ENCODE data around the gene EML1. TPM values are rescaled to one million over a fixed set of nuclear protein-coding genes. Genes with fewer than 3 reads are reported as not detected.

EML1 gene
- total RNA-seq, 2 experiments from 2014 or later = 0.91 to 1.2 TPM

DNA sequence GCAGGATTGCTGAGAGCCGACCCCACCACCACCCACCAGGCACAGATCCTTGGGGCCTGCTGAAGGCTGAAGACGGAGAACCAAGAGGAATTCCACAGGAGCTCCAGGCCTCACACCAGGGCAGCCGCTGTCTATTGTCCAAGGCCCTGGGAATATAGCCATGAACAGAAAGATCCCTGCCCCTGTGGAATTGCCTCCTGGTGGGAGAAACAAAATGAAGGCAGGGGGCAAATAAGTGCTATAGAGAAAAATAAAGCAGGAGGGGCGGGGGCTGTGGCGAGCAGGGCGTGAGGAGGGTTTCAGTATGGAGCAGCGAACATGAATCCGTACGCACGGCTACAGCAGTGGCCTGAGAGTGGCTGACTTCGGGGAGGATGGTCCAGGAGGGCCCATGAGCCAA lies 96.1 kb downstream of the EML1 start:
- CTCF ChIA-PET = interaction anchor here (0.6 to 2.8 kb wide), 4 partner anchors 10 to 58 kb away, joined by 3 to 16 read pairs (median 4); no protein-coding TSS in a partner anchor
- H3K27ac Mint-ChIP-seq = no peak overlapping the region
- no peaks in the 10 kb centered on the region for H3K4me1 Mint-ChIP-seq (ENCODE audit: low read depth)
- intact Hi-C loops (cut with micrococcal nuclease) = loop anchor here (5.0 kb wide), 1 partner anchor 142 kb away; no protein-coding TSS in a partner anchor
- H3K4me3 Mint-ChIP-seq = no peak overlapping the region
- H3K9me3 Mint-ChIP-seq = no peaks in the 10 kb centered on the region
- no peak for DNase-seq
- no peaks in the 10 kb centered on the region for H3K36me3 Mint-ChIP-seq (ENCODE audit: low read depth)
- no peaks in the 10 kb centered on the region for H3K27me3 Mint-ChIP-seq (ENCODE audit: low read depth)

GRCh38 chr14:99891266-99891665 lies 98.1 kb downstream of the EML1 start:
- H3K4me1 Mint-ChIP-seq (ENCODE audit: low read depth) = no peaks in the 10 kb centered on the region
- H3K36me3 Mint-ChIP-seq (ENCODE audit: low read depth) = no peaks in the 10 kb centered on the region
- H3K4me3 Mint-ChIP-seq = no peak overlapping the region
- no peak for DNase-seq
- no peak overlapping the region for H3K27ac Mint-ChIP-seq
- H3K27me3 Mint-ChIP-seq (ENCODE audit: low read depth) = no peaks in the 10 kb centered on the region
- intact Hi-C loops (cut with micrococcal nuclease) = no loop called here
- CTCF ChIA-PET = no interaction called here
- H3K9me3 Mint-ChIP-seq = no peaks in the 10 kb centered on the region

DNA sequence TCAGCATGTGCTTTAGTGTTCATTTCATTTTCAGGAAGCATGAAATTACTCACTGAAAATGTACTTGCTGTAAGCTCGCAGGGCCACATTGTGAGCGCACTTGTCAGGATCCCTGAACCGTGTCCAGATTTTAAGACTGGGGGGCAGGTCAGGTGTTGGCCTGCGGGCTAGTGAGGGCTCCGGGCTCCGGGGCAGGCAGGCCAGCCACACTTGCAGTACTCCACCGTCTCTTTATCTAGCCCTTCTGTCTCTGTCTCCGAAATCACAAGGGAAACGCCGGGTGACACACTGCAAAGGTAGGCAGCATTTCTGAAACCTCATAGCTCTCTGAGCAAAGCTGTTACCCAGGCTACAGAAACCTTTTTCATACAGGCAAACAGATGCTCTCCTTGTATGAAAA lies 98.7 kb downstream of the EML1 start:
- CTCF ChIA-PET = interaction anchor here (0.5 kb wide), 1 partner anchor 12 kb away, joined by 3 read pairs; no protein-coding TSS in a partner anchor
- no peak overlapping the region for H3K4me3 Mint-ChIP-seq
- intact Hi-C loops (cut with micrococcal nuclease) = no loop called here

DNA sequence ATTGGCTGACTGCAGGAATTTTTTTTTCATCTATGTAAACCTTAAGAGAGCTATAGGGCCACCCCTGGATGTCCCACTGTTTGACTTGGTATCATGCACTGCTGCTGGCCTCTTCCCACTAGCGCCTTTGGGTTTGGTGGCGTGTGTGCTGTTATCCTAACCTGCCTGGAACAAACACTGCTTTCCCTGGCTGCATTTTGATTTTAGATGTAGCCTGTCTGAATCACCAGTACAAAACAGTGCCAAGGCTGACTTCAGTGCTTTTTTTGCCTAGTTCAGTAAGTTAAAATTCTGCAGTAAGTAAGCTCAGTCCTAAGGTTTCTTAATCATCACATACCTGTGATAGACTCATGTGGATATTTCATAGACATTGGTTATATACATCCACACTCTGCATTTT lies 99.2 kb downstream of the EML1 start:
- intact Hi-C loops (cut with micrococcal nuclease) = no loop called here
- no peak for DNase-seq
- Mint-ChIP-seq H3K9me3 (no peaks in the 10 kb centered on the region), H3K27me3 (ENCODE audit: low read depth) (no peaks in the 10 kb centered on the region), H3K4me1 (ENCODE audit: low read depth) (no peaks in the 10 kb centered on the region), H3K27ac (no peak overlapping the region), H3K36me3 (ENCODE audit: low read depth) (no peaks in the 10 kb centered on the region), H3K4me3 (no peak overlapping the region)
- CTCF ChIA-PET = interaction anchor here (0.5 kb wide), 1 partner anchor 11 kb away, joined by 3 read pairs; no protein-coding TSS in a partner anchor

More for the DNA sequence above, 98.7 kb downstream of the EML1 start:
- no peak for DNase-seq
- Mint-ChIP-seq H3K27me3 (ENCODE audit: low read depth) (no peaks in the 10 kb centered on the region), H3K36me3 (ENCODE audit: low read depth) (no peaks in the 10 kb centered on the region), H3K27ac (no peak overlapping the region), H3K9me3 (no peaks in the 10 kb centered on the region), H3K4me1 (ENCODE audit: low read depth) (no peaks in the 10 kb centered on the region)

DNA sequence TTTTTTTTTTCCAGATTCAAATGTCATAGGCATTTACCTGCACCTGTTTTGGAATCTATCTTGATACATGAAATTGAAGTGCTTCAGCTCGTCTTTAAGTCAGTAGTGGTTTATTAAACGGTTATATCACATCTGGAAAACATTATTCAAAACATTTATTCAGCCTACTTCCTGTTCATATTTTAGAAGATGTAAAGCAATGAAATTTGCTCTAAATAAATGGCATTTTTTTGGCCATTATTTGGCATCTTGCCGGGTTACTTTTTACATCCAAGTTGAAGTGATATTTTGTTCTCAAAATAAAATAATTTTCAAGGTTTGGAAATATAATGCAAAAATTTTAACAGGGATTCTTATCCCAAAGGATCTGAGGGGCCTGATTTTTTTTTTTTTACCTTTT lies 103.1 kb downstream of the EML1 start:
- CTCF ChIA-PET = interaction anchor here (0.6 to 2.5 kb wide), 5 partner anchors 10 to 359 kb away, joined by 3 to 13 read pairs (median 3); no protein-coding TSS in a partner anchor
- no peak for DNase-seq
- intact Hi-C loops (cut with micrococcal nuclease) = no loop called here
- H3K27ac Mint-ChIP-seq = no peak overlapping the region
- H3K36me3 Mint-ChIP-seq (ENCODE audit: low read depth) = no peaks in the 10 kb centered on the region
- H3K4me3 Mint-ChIP-seq = no peak overlapping the region
- H3K27me3 Mint-ChIP-seq (ENCODE audit: low read depth) = no peaks in the 10 kb centered on the region
- no peaks in the 10 kb centered on the region for H3K4me1 Mint-ChIP-seq (ENCODE audit: low read depth)
- no peaks in the 10 kb centered on the region for H3K9me3 Mint-ChIP-seq

- Mint-ChIP-seq H3K4me1 (ENCODE audit: low read depth) (no peaks in the 10 kb centered on the region), H3K27me3 (ENCODE audit: low read depth) (peaks cover 5% of the 10 kb centered on the region), H3K9me3 (peaks cover 8% of the 10 kb centered on the region), H3K4me3 (no peak overlapping the region), H3K27ac (no peak overlapping the region), H3K36me3 (ENCODE audit: low read depth) (no peaks in the 10 kb centered on the region)
- intact Hi-C loops (cut with micrococcal nuclease) = no loop called here
- no peak for DNase-seq
- CTCF ChIA-PET = interaction anchor here (0.6 to 1.3 kb wide), 10 partner anchors 12 to 359 kb away, joined by 3 to 6 read pairs (median 3); no protein-coding TSS in a partner anchor
These were observed 106.5 kb downstream of the EML1 start for GRCh38 chr14:99899578-99900178.

GRCh38 chr14:99902925-99903324 lies 109.7 kb downstream of the EML1 start:
- no peaks in the 10 kb centered on the region for H3K4me1 Mint-ChIP-seq (ENCODE audit: low read depth)
- H3K9me3 Mint-ChIP-seq = peaks cover 8% of the 10 kb centered on the region
- no peaks in the 10 kb centered on the region for H3K36me3 Mint-ChIP-seq (ENCODE audit: low read depth)
- CTCF ChIA-PET = interaction anchor here (1.3 kb wide), 1 partner anchor 10 kb away, joined by 4 read pairs; no protein-coding TSS in a partner anchor
- peaks cover 5% of the 10 kb centered on the region for H3K27me3 Mint-ChIP-seq (ENCODE audit: low read depth)
- no peak for DNase-seq
- H3K4me3 Mint-ChIP-seq = no peak overlapping the region
- H3K27ac Mint-ChIP-seq = no peak overlapping the region
- intact Hi-C loops (cut with micrococcal nuclease) = no loop called here

DNA sequence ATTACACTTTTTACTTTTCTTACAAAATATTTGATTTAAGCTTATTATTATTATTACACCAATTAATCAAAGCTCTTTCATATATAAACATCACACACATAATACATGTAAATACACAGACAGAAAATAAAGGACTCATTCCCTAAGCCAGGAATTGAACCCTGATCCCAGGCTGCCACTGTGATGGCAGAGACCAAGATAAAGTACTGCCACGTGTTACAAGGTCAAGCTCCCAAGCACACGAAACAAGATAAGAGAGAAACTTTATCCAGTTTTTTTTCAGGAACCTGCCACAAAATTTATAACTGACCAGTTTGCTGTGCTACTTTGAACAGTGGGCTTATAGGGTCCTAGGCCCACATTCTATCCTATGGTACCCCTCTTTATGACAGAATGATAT lies 111.3 kb downstream of the EML1 start:
- Mint-ChIP-seq H3K9me3 (peaks cover 8% of the 10 kb centered on the region), H3K27ac (no peak overlapping the region), H3K27me3 (ENCODE audit: low read depth) (peaks cover 5% of the 10 kb centered on the region), H3K4me3 (no peak overlapping the region), H3K36me3 (ENCODE audit: low read depth) (no peaks in the 10 kb centered on the region), H3K4me1 (ENCODE audit: low read depth) (no peaks in the 10 kb centered on the region)
- intact Hi-C loops (cut with micrococcal nuclease) = no loop called here
- CTCF ChIA-PET = no interaction called here
- no peak for DNase-seq

GRCh38 chr14:99905121-99905520 lies 111.9 kb downstream of the EML1 start:
- H3K36me3 Mint-ChIP-seq (ENCODE audit: low read depth) = no peaks in the 10 kb centered on the region
- CTCF ChIA-PET = no interaction called here
- no peak overlapping the region for H3K27ac Mint-ChIP-seq
- DNase-seq = no peak
- peaks cover 5% of the 10 kb centered on the region for H3K27me3 Mint-ChIP-seq (ENCODE audit: low read depth)
- intact Hi-C loops (cut with micrococcal nuclease) = no loop called here
- peaks cover 8% of the 10 kb centered on the region for H3K9me3 Mint-ChIP-seq
- no peaks in the 10 kb centered on the region for H3K4me1 Mint-ChIP-seq (ENCODE audit: low read depth)
- H3K4me3 Mint-ChIP-seq = no peak overlapping the region

DNA sequence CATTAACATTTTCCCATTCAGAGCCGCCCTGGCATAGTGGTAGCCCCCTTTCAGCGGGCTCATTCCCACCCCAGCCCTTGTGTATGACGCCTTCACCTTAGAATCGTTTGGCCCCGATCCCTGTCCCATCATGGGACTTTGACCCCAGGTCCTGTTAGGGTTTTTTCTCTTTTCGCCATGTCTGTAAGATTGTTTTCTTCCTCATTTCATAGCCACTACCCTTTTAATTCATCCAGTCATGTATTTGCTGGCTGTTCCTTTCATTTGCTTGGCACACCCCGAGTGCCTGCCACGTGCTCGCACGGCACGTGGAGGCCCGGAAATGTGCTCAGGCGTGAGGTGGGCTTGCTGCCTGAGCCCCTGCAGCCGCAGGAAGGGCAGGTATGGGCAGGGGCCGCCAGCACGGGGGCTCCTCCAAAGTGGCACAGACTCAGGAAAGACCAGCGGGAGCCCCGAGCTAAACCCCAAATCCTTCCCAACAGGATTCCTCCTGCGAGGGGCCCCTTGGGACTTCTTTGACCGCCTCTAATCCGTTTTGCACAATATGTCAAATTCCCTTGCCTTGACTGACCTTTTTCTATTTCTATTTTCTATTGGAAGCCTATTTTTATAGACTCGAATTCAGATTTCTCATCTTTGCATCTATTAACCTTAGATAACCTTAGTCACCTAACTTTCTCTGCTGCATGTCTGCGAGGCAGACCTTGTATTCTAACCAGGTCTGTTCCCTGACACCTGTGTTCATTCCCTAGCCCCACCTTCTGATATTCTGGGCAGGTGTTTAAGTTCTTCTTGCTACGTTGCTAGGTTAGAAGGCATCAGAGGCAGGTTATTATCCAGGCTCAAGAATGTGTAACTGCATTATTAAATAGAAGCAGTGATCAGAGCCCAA lies 114.8 kb downstream of the EML1 start:
- CTCF ChIA-PET = no interaction called here
- DNase-seq = no peak
- peaks cover 6% of the 10 kb centered on the region for H3K9me3 Mint-ChIP-seq
- no peaks in the 10 kb centered on the region for H3K4me1 Mint-ChIP-seq (ENCODE audit: low read depth)
- peaks cover 3% of the 10 kb centered on the region for H3K27me3 Mint-ChIP-seq (ENCODE audit: low read depth)
- H3K27ac Mint-ChIP-seq = no peak overlapping the region
- intact Hi-C loops (cut with micrococcal nuclease) = no loop called here
- no peaks in the 10 kb centered on the region for H3K36me3 Mint-ChIP-seq (ENCODE audit: low read depth)
- H3K4me3 Mint-ChIP-seq = no peak overlapping the region

- H3K4me1 Mint-ChIP-seq (ENCODE audit: low read depth) = no peaks in the 10 kb centered on the region
- peaks cover under 1% of the 10 kb centered on the region for H3K9me3 Mint-ChIP-seq
- no peaks in the 10 kb centered on the region for H3K36me3 Mint-ChIP-seq (ENCODE audit: low read depth)
- no peak for DNase-seq
- H3K27ac Mint-ChIP-seq = no peak overlapping the region
- intact Hi-C loops (cut with micrococcal nuclease) = no loop called here
- no peaks in the 10 kb centered on the region for H3K27me3 Mint-ChIP-seq (ENCODE audit: low read depth)
- CTCF ChIA-PET = no interaction called here
- H3K4me3 Mint-ChIP-seq = no peak overlapping the region
These were observed 115.5 kb downstream of the EML1 start for GRCh38 chr14:99908653-99909250.

GRCh38 chr14:99909513-99910064 lies 116.4 kb downstream of the EML1 start:
- no peak for DNase-seq
- Mint-ChIP-seq H3K4me3 (no peak overlapping the region), H3K36me3 (ENCODE audit: low read depth) (no peaks in the 10 kb centered on the region), H3K4me1 (ENCODE audit: low read depth) (no peaks in the 10 kb centered on the region), H3K9me3 (no peaks in the 10 kb centered on the region), H3K27ac (no peak overlapping the region), H3K27me3 (ENCODE audit: low read depth) (no peaks in the 10 kb centered on the region)
- intact Hi-C loops (cut with micrococcal nuclease) = no loop called here
- CTCF ChIA-PET = no interaction called here

Data from activated naive CD4-positive, alpha-beta T cell treated with anti-CD3 and anti-CD28 coated beads for 36 hours (primary cell).